Right atrium auricular region (tissue), 2 donors: ENCODE measurements around the gene NFIX. TPM values are rescaled to one million over a fixed set of nuclear protein-coding genes. Genes with fewer than 3 reads are reported as not detected.

ENCODE experiments used
- DNase-seq: peaks from one replicate; pipeline ENCODE4 v3.0.0-alpha.2; 2019; ENCODE audit warnings: low spot score
- H3K27ac ChIP-seq, 2 donors: fragments of 200-600 bp; sonication (generic); 1 replicate in 1 of 2; 2 replicates in 1 of 2; pipeline ENCODE4 v1.5.1; 2016 to 2019
- H3K27me3 ChIP-seq, 2 donors: fragments of 200-600 bp; sonication (generic); one replicate each; pipeline versions ENCODE4 v1.5.1 to v1.6.0; 2017 to 2019
- H3K36me3 ChIP-seq: fragments of 200-600 bp; sonication (generic); one replicate; pipeline ENCODE4 v1.5.1; 2016
- H3K4me1 ChIP-seq, 2 donors: fragments of 200-600 bp; sonication (generic); one replicate each; pipeline versions ENCODE4 v1.5.1 to v1.6.0; 2017 to 2019
- H3K4me3 ChIP-seq, 2 donors: fragments of 200-600 bp; sonication (generic); 1 replicate in 1 of 2; 2 replicates in 1 of 2; pipeline ENCODE4 v1.5.1; 2017 to 2019; ENCODE audit warnings: mild to moderate bottlenecking in 1 of 2, moderate library complexity in 1 of 2
- H3K9me3 ChIP-seq, 2 donors: fragments of 200-600 bp; sonication (generic); one replicate each; pipeline ENCODE4 v1.5.1; 2019
- CTCF ChIP-seq, 2 donors: fragments of 200-600 bp; sonication (generic); IDR thresholded peaks; one replicate each; pipeline ENCODE4 v1.5.1; 2019; ENCODE audit warnings: antibody characterized with exemption in 2 of 2
- total RNA-seq, 2 donors: library from RNA; depleted of rRNA; stranded (reverse); fragments of >200 nt; gene quantifications; one replicate each; pipeline ENCODE4 v1.1.0, GENCODE V29; 2016

NFIX gene
- total RNA-seq, 2 donors from 2014 or later = 56.5 to 69.8 TPM

- peaks cover 0 to 35% of the 10 kb centered on the region in 2 donors for H3K4me1 ChIP-seq
- H3K36me3 ChIP-seq = peaks cover 9% of the 10 kb centered on the region
- H3K9me3 ChIP-seq = no peaks in the 10 kb centered on the region
- DNase-seq = no peak
- peak overlapping the region; percentile 90 to 92 for H3K27ac ChIP-seq
- peak overlapping the region; percentile 75 to 78 for H3K4me3 ChIP-seq
- H3K27me3 ChIP-seq = no peaks in the 10 kb centered on the region
- TF ChIP-seq CTCF (IDR thresholded peaks at IDR 0.05) = no peak
Measured at GRCh38 chr19:12995596-12996405, 526 bp downstream of the NFIX start.

DNA sequence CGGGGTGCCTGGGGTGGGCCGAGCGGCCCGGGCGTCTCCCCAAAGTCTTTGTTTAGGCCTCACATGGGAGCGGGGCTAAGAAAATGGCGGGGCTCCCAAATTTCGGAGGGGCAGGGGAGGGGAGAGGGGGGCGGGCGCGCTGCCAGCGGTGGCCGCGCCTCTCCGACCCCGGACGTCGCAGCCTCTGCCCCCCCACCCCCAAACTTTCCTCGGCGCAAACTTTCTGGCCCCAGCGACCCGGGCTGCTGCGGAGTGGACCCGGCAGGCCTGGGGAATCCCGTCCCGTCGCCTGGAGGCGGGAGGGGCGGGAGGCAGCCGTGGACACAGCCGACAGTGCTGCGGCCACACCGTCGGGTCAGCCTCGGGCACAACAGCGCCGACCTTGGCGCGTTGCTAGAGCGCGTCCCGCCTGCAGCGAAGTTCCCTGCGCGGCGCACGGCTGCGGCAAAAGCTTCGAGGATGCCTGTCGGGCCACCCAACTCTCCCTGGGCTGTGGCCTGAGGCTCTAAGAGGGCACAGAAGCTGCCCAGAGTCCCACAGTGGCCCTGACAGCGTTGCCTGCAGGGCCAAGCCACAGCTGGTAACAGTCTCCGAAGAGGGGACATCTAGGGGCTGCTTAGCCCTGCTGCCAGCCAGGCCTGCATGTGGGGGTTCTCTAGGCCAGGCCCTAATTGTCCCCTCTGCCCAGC is 1.3 kb downstream of the NFIX start:
- Histone ChIP-seq H3K27me3 (no peaks in the 10 kb centered on the region), H3K36me3 (peaks cover 9% of the 10 kb centered on the region), H3K4me1 (peaks cover 0 to 42% of the 10 kb centered on the region in 2 donors), H3K4me3 (peak overlapping the region; percentile 75 to 78), H3K9me3 (no peaks in the 10 kb centered on the region), H3K27ac (peak overlapping the region; percentile 90 to 92)
- no peak for DNase-seq
- TF ChIP-seq CTCF (IDR thresholded peaks at IDR 0.05) = peak in 1 of 2 donors; percentile 31

DNA sequence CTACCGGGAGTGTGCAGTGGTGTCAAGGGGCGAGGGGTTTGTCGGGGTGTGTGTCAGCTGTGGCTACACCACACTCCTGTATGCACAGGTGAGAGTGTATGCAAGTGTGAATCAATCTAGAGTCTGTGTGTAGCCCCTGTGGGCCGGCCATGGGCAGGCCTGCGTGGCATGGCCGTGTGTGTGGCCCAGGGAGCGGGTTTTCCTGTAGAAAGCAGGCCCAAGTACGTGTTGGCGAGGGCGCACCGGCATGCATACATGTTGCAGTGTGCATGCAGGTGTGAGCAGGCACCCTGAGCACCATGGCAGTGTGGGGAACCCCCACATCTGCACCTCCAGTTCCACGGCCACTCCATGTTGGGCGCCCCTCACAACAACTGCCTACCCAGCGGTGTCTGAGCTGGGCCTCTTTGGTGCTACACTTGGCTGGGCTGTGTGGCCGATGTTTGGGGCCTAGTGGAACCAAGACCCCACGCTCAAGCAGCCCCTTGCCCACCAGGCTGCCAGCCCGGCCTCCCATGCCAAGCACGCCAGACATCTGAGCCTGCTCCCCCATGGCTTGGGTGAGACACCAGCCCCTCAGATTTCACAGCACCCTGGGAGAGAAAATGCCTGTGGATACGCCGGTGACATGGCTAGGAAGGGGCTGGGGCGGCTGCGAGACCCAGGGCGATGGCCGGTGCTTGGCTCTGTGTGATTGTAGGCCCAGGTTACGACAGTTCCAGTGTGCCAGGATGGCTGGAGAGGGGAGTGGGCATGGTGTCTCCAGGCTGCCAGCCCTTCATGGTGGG is 2.1 kb downstream of the NFIX start:
- H3K27ac ChIP-seq = peak overlapping the region; percentile 90 to 92
- DNase-seq = no peak
- TF ChIP-seq CTCF (IDR thresholded peaks at IDR 0.05) = no peak
- H3K4me3 ChIP-seq = peak overlapping the region; percentile 75 to 78
- H3K27me3 ChIP-seq = no peaks in the 10 kb centered on the region
- peaks cover 0 to 50% of the 10 kb centered on the region in 2 donors for H3K4me1 ChIP-seq
- peaks cover 9% of the 10 kb centered on the region for H3K36me3 ChIP-seq
- H3K9me3 ChIP-seq = no peaks in the 10 kb centered on the region

- H3K27me3 ChIP-seq = no peaks in the 10 kb centered on the region
- H3K4me1 ChIP-seq = peaks cover 0 to 59% of the 10 kb centered on the region in 2 donors
- H3K36me3 ChIP-seq = peaks cover 9% of the 10 kb centered on the region
- peak overlapping the region in 1 of 2 donors; percentile 78 for H3K4me3 ChIP-seq
- no peak for DNase-seq
- no peaks in the 10 kb centered on the region for H3K9me3 ChIP-seq
- no peak for TF ChIP-seq CTCF (IDR thresholded peaks at IDR 0.05)
- peak overlapping the region; percentile 90 to 92 for H3K27ac ChIP-seq
Measured at GRCh38 chr19:12997967-12998940, 3.0 kb downstream of the NFIX start.

- Histone ChIP-seq H3K27ac (peak overlapping the region; percentile 89 to 97), H3K4me1 (peaks cover 0 to 70% of the 10 kb centered on the region in 2 donors), H3K4me3 (peak overlapping the region in 1 of 2 donors; percentile 7), H3K9me3 (no peaks in the 10 kb centered on the region), H3K27me3 (no peaks in the 10 kb centered on the region), H3K36me3 (peaks cover 9% of the 10 kb centered on the region)
- DNase-seq = no peak
- TF ChIP-seq CTCF (IDR thresholded peaks at IDR 0.05) = no peak
Measured at GRCh38 chr19:13001166-13001501, 5.9 kb downstream of the NFIX start.
